NCI-H748 treated with DMSO at 0.1 percent for 48 hours (cell line): ENCODE measurements around the gene TPGS1.

Experiments
- DNase-seq: peaks from one replicate; lab custom pipeline; 2025; lab: John Stamatoyannopoulos, UW

TPGS1 gene

DNA sequence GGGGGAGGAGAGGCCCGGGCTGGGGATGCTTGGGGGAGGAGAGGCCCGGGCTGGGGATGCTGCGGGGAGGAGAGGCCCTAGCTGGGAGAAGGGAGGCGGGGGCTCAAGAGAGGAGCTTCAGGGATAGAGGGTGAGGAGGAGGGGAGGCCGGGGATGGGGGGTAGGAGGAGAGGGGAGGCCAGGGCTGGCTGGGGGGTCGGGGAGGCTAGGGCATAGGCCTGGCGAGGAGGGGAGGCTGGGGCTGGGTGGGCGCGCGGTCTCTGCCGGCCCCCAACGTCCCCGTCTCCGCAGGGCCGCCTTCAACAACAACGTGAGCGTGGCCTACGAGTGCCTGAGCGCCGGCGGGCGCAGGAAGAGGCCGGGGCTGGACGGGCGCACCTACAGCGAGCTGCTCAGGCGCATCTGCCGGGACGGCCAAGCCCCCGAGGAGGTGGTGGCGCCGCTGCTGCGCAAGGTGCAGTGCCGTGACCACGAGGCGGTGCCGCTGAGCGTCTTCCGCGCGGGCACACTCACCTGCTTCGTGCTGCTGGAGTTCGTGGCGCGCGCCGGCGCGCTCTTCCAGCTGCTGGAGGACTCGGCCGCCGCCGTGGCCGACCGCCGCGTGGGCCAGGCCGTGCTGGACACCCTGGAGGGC lies 11.4 kb downstream of the TPGS1 start:
- peak; percentile 12 for DNase-seq

DNA sequence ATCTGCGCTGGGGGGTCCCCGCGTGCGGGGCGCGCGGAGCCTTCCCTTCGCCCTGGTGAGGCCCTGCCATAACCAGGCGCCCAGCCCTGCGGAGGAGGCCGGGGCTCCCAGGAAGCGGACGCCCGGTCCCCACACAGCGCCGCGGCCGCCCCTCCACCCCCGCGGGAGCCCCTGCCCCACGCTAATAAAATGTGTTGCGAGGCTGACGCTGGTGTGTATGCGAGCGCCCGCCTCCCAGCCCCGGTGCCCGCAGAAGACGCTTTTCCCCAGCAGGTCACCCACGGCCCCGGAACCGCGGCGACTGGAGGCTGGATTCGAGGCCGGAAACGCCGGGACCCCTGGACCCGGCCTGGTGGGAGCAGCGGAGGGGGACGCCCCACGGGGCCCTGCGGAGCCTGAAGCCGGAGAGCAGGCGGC lies 12.2 kb downstream of the TPGS1 start:
- DNase-seq, result no peak

GRCh38 chr19:522726-523125 lies 15.4 kb downstream of the TPGS1 start:
- DNase-seq, result no peak

GRCh38 chr19:524062-524674 lies 16.9 kb downstream of the TPGS1 start:
- DNase-seq, result no peak

- DNase-seq, result no peak
These were observed 17.7 kb downstream of the TPGS1 start for GRCh38 chr19:525029-525428.

DNA sequence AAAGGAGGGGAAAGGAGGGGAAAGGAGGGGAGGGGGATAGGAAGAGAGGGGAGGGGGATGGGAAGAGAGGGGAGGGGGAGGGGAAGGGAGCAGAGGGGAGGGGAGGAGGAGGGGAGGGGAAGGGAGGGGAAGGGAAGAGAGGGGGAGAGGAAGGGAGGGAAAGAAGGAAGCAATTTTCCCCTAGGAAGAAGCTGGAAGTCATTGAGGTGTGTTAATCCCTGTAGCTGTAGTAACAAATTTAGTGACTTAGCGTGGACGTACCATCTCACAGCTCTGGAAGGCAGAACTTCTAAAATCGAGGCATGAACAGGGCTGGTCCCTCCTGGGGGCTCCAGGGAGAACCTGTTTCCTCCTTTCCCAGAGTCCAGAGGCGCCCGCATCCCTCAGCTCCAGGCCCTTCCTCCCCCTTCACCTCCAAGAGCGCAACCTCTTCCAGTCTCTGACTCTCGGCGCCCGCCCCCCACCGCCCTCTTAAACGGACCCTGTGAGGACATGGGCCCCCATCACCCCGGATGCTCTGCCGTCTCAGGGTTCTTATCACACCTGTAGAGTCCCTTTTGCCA lies 18.6 kb downstream of the TPGS1 start:
- DNase-seq, result no peak

DNA sequence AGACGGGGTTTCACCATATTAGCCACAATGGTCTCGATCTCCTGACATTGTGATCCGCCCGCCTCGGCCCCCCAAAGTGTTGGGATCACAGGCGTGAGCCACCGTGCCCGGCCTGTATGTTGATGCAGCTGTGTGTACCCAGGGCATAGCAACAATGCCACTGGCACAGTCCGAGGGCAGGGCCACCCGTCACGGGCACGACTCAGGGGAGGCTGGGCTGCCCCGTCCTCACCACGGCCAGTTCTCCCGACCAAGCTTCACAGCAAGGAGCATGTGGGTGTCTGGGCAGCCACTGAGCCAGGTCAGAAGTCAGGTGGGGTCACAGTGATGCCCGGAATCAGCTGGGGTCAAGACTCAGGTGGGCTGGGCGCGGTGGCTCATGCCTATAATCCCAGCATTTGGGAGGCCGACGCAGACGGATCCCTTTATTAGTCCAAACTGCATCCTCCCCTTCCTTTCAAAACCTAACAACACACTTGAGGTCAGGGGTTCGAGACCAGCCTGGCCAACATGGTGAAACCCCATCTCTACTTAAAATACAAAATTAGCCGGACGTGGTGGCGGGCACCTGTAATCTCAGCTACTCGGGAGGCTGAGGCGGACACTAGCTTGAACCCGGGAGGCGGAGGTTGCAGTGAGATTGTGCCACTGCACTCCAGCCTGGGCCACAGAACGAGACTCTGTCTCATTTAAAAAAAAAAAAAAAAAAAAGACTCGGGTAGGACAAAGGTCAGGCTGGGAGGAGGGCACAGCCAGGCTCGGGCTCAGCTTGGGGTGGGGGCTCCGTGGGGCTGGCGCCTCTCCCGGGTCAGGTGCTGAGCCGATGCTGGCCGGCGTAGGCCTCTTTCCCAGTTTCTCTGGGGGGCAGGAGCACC lies 23.1 kb downstream of the TPGS1 start:
- DNase-seq, result no peak

- peak; percentile 19 for DNase-seq
These were observed 23.9 kb downstream of the TPGS1 start for GRCh38 chr19:531009-531752.

DNA sequence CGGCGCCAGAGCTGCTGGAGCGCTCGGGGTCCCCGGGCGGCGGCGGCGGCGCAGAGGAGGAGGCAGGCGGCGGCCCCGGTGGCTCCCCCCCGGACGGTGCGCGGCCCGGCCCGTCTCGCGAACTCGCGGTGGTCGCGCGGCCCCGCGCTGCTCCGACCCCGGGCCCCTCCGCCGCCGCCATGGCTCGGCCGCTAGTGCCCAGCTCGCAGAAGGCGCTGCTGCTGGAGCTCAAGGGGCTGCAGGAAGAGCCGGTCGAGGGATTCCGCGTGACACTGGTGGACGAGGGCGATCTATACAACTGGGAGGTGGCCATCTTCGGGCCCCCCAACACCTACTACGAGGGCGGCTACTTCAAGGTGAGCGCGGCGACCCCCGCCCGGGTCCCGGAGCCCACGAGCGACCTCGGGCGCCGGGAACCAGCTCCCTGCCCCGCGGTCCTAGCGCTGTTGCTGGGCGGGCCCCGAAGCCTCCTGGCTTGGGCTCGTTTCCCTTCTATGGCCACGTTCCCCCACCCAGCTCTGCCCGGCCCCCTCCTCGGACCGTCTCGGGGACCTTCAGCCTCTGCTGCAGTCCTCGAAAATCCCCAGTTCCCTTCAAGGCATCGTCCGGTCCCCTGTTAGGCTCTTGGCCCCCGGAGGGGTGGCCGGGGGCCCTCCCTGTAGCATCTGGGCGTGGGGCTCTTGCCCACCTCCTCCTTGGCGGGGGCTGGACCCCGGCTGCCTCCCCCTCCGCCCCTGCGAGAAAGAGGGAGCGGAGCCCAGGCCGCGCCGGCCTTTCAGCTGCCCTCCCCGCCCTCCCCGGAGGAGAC lies 24.7 kb downstream of the TPGS1 start, which contains the start of gene CDC34:
TSS of gene CDC34 (plus strand) at position 8 of the 808 bp plus-strand sequence. CDS start at position 180, 172 bp downstream.
- DNase-seq, result no peak

GRCh38 chr19:532561-533363 lies 25.5 kb downstream of the TPGS1 start:
- DNase-seq, result peak; percentile 5

DNA sequence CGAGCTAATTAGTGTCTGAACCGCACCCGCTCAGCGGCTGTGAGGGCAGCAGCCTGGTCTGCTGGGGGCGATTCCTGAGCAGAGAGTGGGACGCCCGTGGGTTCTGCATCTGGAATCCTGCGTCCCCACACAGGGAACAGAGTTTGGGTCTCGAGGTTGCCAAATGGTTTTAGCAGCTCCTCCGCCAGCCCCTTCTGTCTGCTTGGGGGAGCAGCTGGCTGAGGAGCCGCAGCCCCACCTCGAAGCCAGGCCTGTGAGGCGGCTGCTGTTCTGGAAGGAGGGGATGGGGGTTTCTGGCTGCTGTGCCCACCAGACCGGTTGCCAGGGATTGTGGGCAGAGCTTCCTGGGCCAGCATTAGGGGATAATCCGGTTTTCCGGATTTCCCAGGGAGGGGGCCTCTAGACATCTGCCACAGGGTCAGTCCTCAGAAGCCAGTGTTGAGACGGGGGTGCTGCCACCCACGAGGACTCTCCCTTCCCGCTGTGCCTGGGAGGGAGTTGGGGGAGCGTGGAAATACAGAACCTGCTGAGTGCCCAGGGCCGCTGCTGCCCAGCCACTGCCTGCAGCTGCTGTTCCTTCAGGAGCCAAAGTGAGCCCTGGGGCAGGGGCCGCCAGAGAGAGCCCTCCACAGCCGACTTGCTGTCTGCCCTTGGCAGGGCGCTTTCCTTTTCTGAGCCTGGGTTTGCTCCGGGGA lies 26.2 kb downstream of the TPGS1 start:
- no peak for DNase-seq

DNA sequence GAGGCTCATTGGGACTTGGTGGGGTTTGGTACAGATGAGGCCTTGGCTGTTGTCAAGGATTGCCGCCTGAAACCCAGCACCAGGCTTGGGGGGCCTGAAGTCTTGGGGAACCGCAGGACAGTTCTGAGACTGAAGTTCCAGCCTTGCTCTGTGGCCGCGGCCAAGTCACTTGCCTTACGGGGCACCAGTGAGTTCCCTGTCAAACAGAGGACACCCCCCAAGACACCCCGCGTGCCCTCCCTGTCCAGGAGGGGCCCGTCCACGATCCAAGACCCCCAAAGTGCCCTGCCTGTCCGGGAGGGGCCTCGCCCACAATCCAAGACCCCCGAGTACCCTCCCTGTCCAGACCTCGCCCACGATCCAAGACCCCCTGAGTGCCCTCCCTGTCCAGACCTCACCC lies 26.8 kb downstream of the TPGS1 start:
- DNase-seq, result no peak

DNA sequence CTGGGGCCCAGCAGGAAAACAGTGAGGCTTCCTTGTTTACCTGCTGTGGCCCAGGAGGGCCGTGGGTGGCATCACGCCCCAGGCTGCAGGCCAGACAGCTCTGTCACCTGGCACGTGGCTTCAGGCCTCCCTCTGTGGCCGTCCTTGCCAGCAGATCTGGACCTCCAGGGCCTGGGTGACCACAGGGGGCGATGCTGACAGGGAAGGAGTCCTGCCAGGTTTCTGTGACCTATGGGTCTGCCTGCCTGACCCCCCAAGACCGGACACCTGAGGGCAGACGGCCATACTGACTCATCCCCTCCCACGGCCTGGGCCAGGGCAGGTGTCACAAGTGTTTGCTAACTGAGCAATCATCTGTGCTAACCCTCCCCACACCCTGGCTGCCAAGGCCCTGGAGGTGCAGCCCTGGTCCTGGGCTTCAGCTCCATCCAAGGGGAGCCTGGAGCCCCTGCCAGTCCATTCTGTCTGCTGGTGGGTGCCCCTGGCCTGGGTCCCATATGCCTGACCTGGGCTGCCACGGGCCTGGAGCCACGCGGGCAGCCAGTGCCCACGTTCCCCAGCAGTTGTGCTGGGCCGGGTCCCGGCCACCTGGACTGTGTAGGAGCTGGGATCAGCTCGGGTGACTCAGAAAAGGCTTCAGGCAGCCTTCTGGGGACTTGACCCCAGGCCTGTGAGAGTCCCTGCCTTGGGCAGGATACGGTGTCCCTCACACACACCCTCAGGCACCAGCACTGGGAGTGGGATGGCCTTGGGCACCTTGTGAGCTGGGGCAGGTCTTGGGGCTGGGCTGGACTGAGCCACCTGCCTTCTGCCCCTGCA lies 27.9 kb downstream of the TPGS1 start:
- no peak for DNase-seq

DNA sequence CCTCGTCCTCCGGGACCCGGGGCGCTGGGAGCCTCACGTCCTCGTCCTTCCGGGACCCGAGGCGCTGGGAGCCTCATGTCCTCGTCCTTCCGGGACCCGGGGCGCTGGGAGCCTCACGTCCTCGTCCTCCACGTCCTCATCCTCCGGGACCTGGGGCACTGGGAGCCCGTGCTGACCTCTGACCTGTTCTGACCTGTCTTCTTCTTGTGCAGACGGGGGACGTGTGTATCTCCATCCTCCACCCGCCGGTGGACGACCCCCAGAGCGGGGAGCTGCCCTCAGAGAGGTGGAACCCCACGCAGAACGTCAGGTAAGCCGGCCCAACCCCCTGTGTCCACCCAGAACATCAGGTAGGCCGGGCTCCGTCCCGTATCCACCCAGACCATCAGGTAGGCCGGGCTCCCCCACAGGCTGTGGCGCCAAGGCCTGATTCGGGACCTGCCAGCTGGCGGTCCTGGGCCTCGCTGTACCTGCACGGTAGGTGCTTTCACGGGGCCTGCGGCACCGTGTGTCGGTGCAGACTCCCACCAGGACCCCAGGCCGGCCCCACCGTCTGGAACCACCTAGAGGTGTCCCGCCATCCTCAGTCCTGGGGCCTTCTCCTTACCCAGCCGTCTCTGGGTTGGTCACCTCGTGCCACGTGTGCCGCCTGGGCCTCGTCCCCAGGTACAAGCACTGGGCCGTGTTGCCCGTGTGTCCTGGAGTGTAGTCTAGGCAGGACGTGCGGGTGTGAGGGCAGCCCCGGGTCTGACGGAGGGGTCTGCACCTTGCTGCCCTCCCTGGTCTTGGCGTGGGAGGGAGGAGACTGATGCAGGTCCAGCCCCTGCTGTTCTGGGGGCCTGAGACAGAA lies 29.0 kb downstream of the TPGS1 start:
- no peak for DNase-seq

GRCh38 chr19:536881-537404 lies 29.6 kb downstream of the TPGS1 start:
- DNase-seq, result no peak

DNA sequence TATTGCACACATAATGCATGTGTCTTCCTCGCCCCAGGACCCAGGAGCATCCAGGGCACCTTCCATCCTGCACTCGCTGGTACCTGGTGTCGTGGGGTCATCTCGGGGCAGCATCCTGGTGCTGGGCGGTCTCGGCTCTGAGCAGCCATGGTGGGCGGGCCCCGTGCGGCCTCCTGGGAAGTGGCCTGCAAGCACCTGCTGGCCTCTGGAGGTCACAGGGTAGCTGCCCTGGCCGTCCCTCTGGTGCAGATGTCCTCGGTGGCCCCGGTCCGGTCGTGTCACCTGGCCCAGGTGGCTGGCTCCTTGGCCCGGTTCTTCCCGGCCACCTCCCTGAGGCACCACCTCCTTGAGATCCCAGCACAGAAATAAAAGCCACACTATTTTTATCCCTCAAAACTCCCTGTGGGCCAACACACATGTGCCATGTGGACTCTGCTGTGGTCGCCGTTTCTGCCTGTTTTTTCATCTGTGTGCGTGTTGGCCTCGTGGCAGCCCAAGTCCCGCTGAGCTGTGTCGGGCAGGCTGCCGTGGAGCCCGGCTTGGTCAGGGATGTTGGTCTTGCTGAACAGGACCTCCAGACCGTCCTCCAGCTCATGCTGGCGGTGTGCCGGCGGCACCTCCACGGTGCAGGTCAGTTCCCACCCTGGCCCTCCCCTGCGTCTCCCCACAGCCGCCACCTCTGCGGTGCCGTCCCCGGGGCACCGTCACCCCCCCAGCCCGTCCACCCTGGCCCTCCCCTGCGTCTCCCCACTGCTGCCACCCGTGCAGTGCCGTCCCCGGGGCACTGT lies 31.5 kb downstream of the TPGS1 start:
- no peak for DNase-seq
